ENCODE results near the gene CSAD. TPM values are rescaled to one million over a fixed set of nuclear protein-coding genes. Genes with fewer than 3 reads are reported as not detected.

The CSAD gene
- total and polyA plus RNA-seq, 11 donors = 4.3 to 26.5 (median 8.2) TPM

DNA sequence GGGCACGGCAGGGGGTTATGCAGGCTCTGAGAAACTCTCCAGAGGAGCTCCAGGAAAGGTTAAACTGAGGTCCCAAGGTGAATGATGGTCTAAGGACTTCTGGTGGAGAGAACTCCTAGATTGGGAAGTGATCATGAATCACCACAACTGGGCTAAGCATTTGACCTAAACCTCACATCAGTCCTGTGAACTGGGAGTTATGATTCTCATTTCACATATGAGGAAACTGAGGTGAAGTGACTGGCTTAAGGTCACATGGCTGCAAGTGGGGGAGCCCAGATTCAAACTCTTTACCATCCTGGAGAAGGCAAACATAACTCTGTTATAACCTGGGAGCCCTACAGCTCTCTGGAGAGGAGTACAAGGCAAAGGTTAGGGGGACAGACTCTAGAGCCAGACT, 47.1 kb upstream of the CSAD start:
- TF ChIP-seq POLR2A (IDR thresholded peaks at IDR 0.05) = no peak
- TF ChIP-seq, protein P1, sequence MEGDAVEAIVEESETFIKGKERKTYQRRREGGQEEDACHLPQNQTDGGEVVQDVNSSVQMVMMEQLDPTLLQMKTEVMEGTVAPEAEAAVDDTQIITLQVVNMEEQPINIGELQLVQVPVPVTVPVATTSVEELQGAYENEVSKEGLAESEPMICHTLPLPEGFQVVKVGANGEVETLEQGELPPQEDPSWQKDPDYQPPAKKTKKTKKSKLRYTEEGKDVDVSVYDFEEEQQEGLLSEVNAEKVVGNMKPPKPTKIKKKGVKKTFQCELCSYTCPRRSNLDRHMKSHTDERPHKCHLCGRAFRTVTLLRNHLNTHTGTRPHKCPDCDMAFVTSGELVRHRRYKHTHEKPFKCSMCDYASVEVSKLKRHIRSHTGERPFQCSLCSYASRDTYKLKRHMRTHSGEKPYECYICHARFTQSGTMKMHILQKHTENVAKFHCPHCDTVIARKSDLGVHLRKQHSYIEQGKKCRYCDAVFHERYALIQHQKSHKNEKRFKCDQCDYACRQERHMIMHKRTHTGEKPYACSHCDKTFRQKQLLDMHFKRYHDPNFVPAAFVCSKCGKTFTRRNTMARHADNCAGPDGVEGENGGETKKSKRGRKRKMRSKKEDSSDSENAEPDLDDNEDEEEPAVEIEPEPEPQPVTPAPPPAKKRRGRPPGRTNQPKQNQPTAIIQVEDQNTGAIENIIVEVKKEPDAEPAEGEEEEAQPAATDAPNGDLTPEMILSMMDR (IDR thresholded peaks at IDR 0.05) = no peak
- ATAC-seq (no peak), DNase-seq (no peak)
- no peaks in the 10 kb centered on the region for H3K9me3 ChIP-seq
- H3K4me1 ChIP-seq = peaks cover 0 to 45% (median 32%) of the 10 kb centered on the region in 12 donors
- H3K27me3 ChIP-seq = no peaks in the 10 kb centered on the region
- intact Hi-C loops (cut with DNase I) = no loop called here
- H3K4me3 ChIP-seq = no peak overlapping the region
- 87 to 100% (median 96%) methylated on average over 1 of the region's 1 CpG for WGBS, 4 donors
- H3K36me3 ChIP-seq = peaks cover 0 to 5% (median 0%) of the 10 kb centered on the region in 9 donors
- H3K27ac ChIP-seq = no peak overlapping the region

DNA sequence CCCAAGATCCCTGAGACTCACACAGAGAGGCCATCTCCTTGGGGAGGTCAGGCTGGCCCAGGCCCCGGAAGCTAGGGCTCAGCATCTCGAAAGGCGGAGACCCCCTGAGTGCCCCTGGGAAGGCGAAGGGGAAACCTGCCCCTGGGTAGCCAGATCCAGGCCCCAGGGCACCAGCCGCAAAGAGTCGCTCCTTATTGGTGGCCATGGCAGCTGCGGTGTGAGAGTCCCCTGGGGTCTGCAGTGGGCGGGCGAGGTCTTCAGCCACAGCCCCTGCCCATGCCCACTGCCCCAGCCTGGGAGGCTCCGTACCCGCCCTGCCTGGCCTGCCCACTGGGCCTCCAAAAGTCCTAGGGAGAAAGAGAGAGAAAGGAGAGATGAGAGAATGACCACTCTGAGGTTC, 46.6 kb upstream of the CSAD start:
- Histone ChIP-seq H3K4me1 (peaks cover 0 to 45% (median 32%) of the 10 kb centered on the region in 12 donors), H3K4me3 (no peak overlapping the region), H3K9me3 (no peaks in the 10 kb centered on the region), H3K36me3 (peaks cover 0 to 5% (median 0%) of the 10 kb centered on the region in 9 donors), H3K27me3 (no peaks in the 10 kb centered on the region), H3K27ac (no peak overlapping the region)
- DNase-seq = no peak
- WGBS, 4 donors = 90 to 97% (median 96%) methylated on average over 8 to 11 of the region's 11 CpGs
- intact Hi-C loops (cut with DNase I) = no loop called here
- ATAC-seq = no peak
- TF ChIP-seq, protein P1 (IDR thresholded peaks at IDR 0.05) = no peak
- no peak for TF ChIP-seq POLR2A (IDR thresholded peaks at IDR 0.05)

DNA sequence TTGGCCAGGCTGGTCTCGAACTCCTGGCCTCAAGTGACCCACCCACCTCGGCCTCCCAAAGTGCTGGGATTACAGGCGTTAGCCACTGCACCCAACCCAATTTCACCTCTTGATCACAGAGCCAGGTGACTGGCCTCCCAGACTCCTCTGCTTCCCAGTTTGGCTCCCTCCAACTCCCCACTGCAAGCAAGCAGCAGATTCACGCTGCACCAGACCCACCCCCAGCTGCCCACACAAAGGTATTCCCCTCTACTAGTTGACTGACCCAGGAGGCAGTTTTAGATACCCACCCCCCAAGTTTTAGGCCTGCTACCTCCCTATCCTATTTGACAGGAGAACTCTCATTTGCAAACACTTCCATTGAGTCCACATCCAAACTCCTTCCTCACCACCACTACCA, 46.1 kb upstream of the CSAD start:
- no peak overlapping the region for H3K27ac ChIP-seq
- intact Hi-C loops (cut with DNase I) = no loop called here
- peaks cover 0 to 47% (median 35%) of the 10 kb centered on the region in 12 donors for H3K4me1 ChIP-seq
- WGBS, 4 donors = 91 to 100% (median 96%) methylated on average over 3 to 4 of the region's 4 CpGs
- H3K36me3 ChIP-seq = peaks cover 0 to 5% (median 0%) of the 10 kb centered on the region in 9 donors
- no peaks in the 10 kb centered on the region for H3K27me3 ChIP-seq
- H3K4me3 ChIP-seq = no peak overlapping the region
- ATAC-seq = no peak
- no peak for TF ChIP-seq POLR2A (IDR thresholded peaks at IDR 0.05)
- TF ChIP-seq, protein P1 (IDR thresholded peaks at IDR 0.05) = no peak
- no peaks in the 10 kb centered on the region for H3K9me3 ChIP-seq
- no peak for DNase-seq

DNA sequence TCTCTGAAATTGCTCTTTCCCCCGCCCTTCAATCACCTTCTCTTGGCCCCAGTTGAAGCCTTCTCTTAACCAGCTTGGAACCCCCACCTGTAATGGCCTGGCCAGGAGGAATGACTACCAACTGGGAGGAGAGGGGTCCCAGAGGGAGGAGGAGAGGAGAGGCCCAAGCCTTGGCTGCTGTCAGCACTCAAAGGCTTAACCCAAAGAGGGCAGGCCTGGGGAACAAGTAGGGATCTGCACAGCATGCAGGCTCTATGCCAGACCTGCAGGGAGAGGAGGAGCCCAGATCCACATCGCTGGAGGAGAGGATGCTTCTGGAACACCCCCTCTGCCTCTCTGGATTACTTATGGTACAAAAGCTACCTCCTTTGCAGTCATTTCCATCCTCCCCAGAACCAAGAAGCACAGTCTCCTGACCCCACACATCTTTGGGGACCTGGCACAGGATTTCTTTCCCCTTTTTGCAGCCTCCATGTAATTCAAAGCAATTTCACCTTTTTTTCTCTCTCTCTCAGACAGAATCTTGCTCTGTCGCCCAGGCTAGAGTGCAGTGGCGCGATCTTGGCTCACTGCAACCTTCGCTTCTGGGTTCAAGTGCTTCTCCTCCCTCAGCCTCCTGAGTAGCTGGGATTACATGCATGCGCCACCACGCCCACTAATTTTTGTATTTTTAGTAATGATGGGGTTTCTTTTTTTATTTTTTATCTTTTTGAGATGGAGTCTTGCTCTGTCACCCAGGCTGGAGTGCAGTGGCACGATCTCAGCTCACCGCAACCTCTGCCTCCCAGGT, 45.1 kb upstream of the CSAD start:
- 92 to 95% (median 94%) methylated on average over 10 of the region's 10 CpGs for WGBS, 4 donors
- no peaks in the 10 kb centered on the region for H3K9me3 ChIP-seq
- H3K27ac ChIP-seq = peak overlapping the region in 1 of 12 donors; percentile 100
- H3K4me1 ChIP-seq = peaks cover 0 to 41% (median 34%) of the 10 kb centered on the region in 12 donors
- no peak overlapping the region for H3K4me3 ChIP-seq
- ATAC-seq = no peak
- no peak for DNase-seq
- TF ChIP-seq POLR2A (IDR thresholded peaks at IDR 0.05) = no peak
- TF ChIP-seq, protein P1 (IDR thresholded peaks at IDR 0.05) = no peak
- peaks cover 0 to 5% (median 0%) of the 10 kb centered on the region in 9 donors for H3K36me3 ChIP-seq
- intact Hi-C loops (cut with DNase I) = no loop called here
- H3K27me3 ChIP-seq = no peaks in the 10 kb centered on the region
